Endothelial cell of umbilical vein (primary cell): Measurements from ENCODE around the gene PRM3. TPM values are rescaled to one million over a fixed set of nuclear protein-coding genes. Genes with fewer than 3 reads are reported as not detected.
A peak's percentile ranks its signal among the peaks of the same experiment; 100 is the strongest.

Experiments used
- BruUV-seq: library from RNA; stranded (reverse); fragments of 400-500 nt; replicated peaks from 2 replicates; lab custom pipeline; 2021; lab: Mats Ljungman, UMichigan
- CTCF ChIA-PET: fragments of 300-600, 350-600 bp; sonication (Branson Sonifier 250); formaldehyde crosslinking; loops from one replicate; lab custom pipeline; 2021; ENCODE audit warnings: antibody characterized with exemption, inconsistent platforms; lab: Charles Lee
- POLR2A ChIA-PET: fragments of 300-600, 350-600 bp; sonication (Branson Sonifier 250); formaldehyde crosslinking; loops from one replicate; lab custom pipeline; 2021; ENCODE audit warnings: antibody characterized with exemption, inconsistent platforms; lab: Charles Lee
- DNase-seq: peaks from one replicate; pipeline ENCODE4 v3.0.0-alpha.2; 2011; ENCODE audit warnings: low read depth, low spot score
- FAIRE-seq: peaks from 2 replicates; lab custom pipeline; 2011; peaks lifted over from hg19 to GRCh38; lab: Jason Lieb, UNC
- H2AFZ ChIP-seq: 2 replicates; pipeline ENCODE4 v1.6.0; 2012; ENCODE audit warnings: low read depth, low read length, control low read depth, inconsistent platforms
- H3K27ac ChIP-seq: 2 replicates; pipeline ENCODE4 v1.5.1; 2011; ENCODE audit warnings: low read depth, mild to moderate bottlenecking, control low read depth, low read length, moderate library complexity; ENCODE audit not compliant: insufficient read depth
- H3K27me3 ChIP-seq, 2 experiments: 2 replicates each; pipeline versions ENCODE4 v1.6.0 to v1.6.1; 2011; ENCODE audit warnings: low read length in 2 of 2, mixed read lengths in 1 of 2; ENCODE audit not compliant: control insufficient read depth in 2 of 2, insufficient read depth in 2 of 2
- H3K36me3 ChIP-seq, 2 experiments: 2 replicates in 1 of 2; 3 replicates in 1 of 2; pipeline ENCODE4 v1.5.1; 2011; ENCODE audit warnings: low read length in 2 of 2, mild to moderate bottlenecking in 1 of 2, moderate library complexity in 1 of 2; ENCODE audit not compliant: control insufficient read depth in 2 of 2, insufficient read depth in 2 of 2; ENCODE audit errors: extremely low read depth in 1 of 2
- H3K4me1 ChIP-seq: 3 replicates; pipeline ENCODE4 v1.5.1; 2011; ENCODE audit warnings: mild to moderate bottlenecking, low read length; ENCODE audit not compliant: control insufficient read depth, insufficient read depth; ENCODE audit errors: extremely low read depth
- H3K4me2 ChIP-seq: 2 replicates; pipeline ENCODE4 v1.6.1; 2011; ENCODE audit warnings: low read length, control low read depth, mixed read lengths; ENCODE audit not compliant: insufficient read depth
- H3K4me3 ChIP-seq, 3 experiments: fragments of 200-600 bp in 1 of 3; sonication (generic), shearing (Covaris generic) in 1 of 3; replicated peaks in 1 of 3; 2 replicates each; pipeline ENCODE4 v1.5.1; 2011 to 2016; ENCODE audit warnings: control low read depth in 3 of 3, low read length in 3 of 3, mild to moderate bottlenecking in 2 of 3, inconsistent platforms in 1 of 3, low read depth in 1 of 3, moderate library complexity in 1 of 3; ENCODE audit not compliant: insufficient read depth in 1 of 3
- H3K79me2 ChIP-seq: 2 replicates; pipeline ENCODE4 v1.6.0; 2012; ENCODE audit warnings: low read length, inconsistent platforms; ENCODE audit not compliant: control insufficient read depth, insufficient read depth
- H3K9ac ChIP-seq: replicated peaks from 2 replicates; pipeline ENCODE3; 2011; ENCODE audit warnings: low read length, control low read depth; ENCODE audit not compliant: insufficient read depth; ENCODE audit errors: extremely low read depth
- H3K9me1 ChIP-seq: replicated peaks from 3 replicates; pipeline ENCODE4 v1.6.0; 2011; ENCODE audit warnings: mild to moderate bottlenecking, low read length; ENCODE audit not compliant: control insufficient read depth, insufficient read depth; ENCODE audit errors: extremely low read depth
- H3K9me3 ChIP-seq: replicated peaks from 2 replicates; pipeline ENCODE4 v1.5.1; 2012; ENCODE audit warnings: low read length, inconsistent platforms; ENCODE audit not compliant: control insufficient read depth, insufficient read depth
- H4K20me1 ChIP-seq: replicated peaks from 2 replicates; pipeline ENCODE3; 2011; ENCODE audit warnings: mild to moderate bottlenecking, low read length; ENCODE audit not compliant: control insufficient read depth, insufficient read depth; ENCODE audit errors: extremely low read depth
- CTCF ChIP-seq, 2 donors: IDR thresholded peaks; 1 replicate in 1 of 2; 2 replicates in 1 of 2; pipeline ENCODE4 v1.5.1; 2011; ENCODE audit warnings: low read length in 2 of 2, mild to moderate bottlenecking in 2 of 2, moderate library complexity in 2 of 2, control low read depth in 1 of 2, inconsistent platforms in 1 of 2, low read depth in 1 of 2; ENCODE audit not compliant: insufficient read depth in 1 of 2; ENCODE audit errors: extremely low read depth in 1 of 2
- MAX ChIP-seq: IDR thresholded peaks from 2 replicates; pipeline ENCODE4 v1.6.1; 2011; ENCODE audit not compliant: insufficient read depth, insufficient read length
- POLR2A ChIP-seq: IDR thresholded peaks from 2 replicates; pipeline ENCODE4 v1.6.1; 2012; ENCODE audit warnings: low read depth, mild to moderate bottlenecking, control low read depth, low read length
- dilution Hi-C: fragments of 300-500 bp; cut with MboI; formaldehyde crosslinking; loops from one replicate; pipeline ENCODE4 v1.15.0; 2019; ENCODE audit warnings: low sequenced_read_pairs; ENCODE audit not compliant: extremely low pct_ligation_motif_present
- intact Hi-C: fragments of 100-400 bp; cut with micrococcal nuclease; formaldehyde crosslinking; loops from one replicate; pipeline ENCODE4 v1.10.0; 2022
- polyA plus RNA-seq, 4 experiments: library from polyadenylated mRNA; depleted of rRNA in 3 of 4; stranded (reverse) in 3 of 4; unstranded in 1 of 4; fragments of >200 nt; gene quantifications; 2 replicates each; pipeline versions ENCODE4 v1.2.1 to v1.2.3, GENCODE V29; 2011 to 2012; ENCODE audit warnings: missing spikeins in 1 of 4
- total RNA-seq: library from RNA; stranded (reverse); gene quantifications from 2 replicates; pipeline ENCODE4 v1.2.3, GENCODE V29; 2021

PRM3 gene
- total and polyA plus RNA-seq, 2 donors (not counting 3 experiments of a cell fraction or from before 2014, with no cell fraction given) = not detected

GRCh38 chr16:11316331-11317015 lies 43.0 kb upstream of the PRM3 start:
- Histone ChIP-seq H3K36me3 (no peaks in the 10 kb centered on the region), H3K9me1 (no peaks in the 10 kb centered on the region), H3K27me3 (no peaks in the 10 kb centered on the region), H3K4me2 (no peak overlapping the region), H3K4me1 (no peaks in the 10 kb centered on the region), H2AFZ (no peak overlapping the region), H3K9ac (no peak overlapping the region), H4K20me1 (no peaks in the 10 kb centered on the region), H3K27ac (no peak overlapping the region), H3K4me3 (no peak overlapping the region), H3K79me2 (no peaks in the 10 kb centered on the region), H3K9me3 (no peaks in the 10 kb centered on the region)
- ChIA-PET POLR2A (no interaction called here), CTCF (interaction anchor here (1.2 kb wide), 1 partner anchor 17 kb away, joined by 3 read pairs; no protein-coding TSS in a partner anchor)
- no peak for FAIRE-seq
- no peak for DNase-seq
- dilution Hi-C loops = no loop called here
- intact Hi-C loops = loop anchor here (10.0 kb wide), 1 partner anchor 62 kb away; the partner anchor contains the start of gene SOCS1
- BruUV-seq = no TSS peak
- TF ChIP-seq POLR2A = no peak

GRCh38 chr16:11315510-11315909 lies 42.1 kb upstream of the PRM3 start:
- FAIRE-seq (no peak), DNase-seq (no peak)
- dilution Hi-C loops (no loop called here), intact Hi-C loops (loop anchor here (10.0 kb wide), 1 partner anchor 61 kb away; the partner anchor contains the start of gene SOCS1)
- Histone ChIP-seq H3K4me1 (no peaks in the 10 kb centered on the region), H4K20me1 (no peaks in the 10 kb centered on the region), H3K27me3 (no peaks in the 10 kb centered on the region), H3K36me3 (no peaks in the 10 kb centered on the region), H3K9ac (no peak overlapping the region), H2AFZ (no peak overlapping the region), H3K4me3 (no peak overlapping the region), H3K79me2 (no peaks in the 10 kb centered on the region), H3K9me1 (no peaks in the 10 kb centered on the region), H3K27ac (no peak overlapping the region), H3K4me2 (no peak overlapping the region), H3K9me3 (no peaks in the 10 kb centered on the region)
- no peak for TF ChIP-seq MAX
- peak in 1 of 2 donors; percentile 22 for TF ChIP-seq CTCF (IDR thresholded peaks at IDR 0.05; ENCODE audit: extremely low read depth in 1 of 2, insufficient read depth in 1 of 2, low read depth in 1 of 2, low read length in 2 of 2)
- ChIA-PET CTCF (interaction anchor here (0.7 kb wide), 1 partner anchor 13 kb away, joined by 3 read pairs; no protein-coding TSS in a partner anchor), POLR2A (no interaction called here)
- BruUV-seq = no TSS peak
